Panc1 (cell line): ENCODE results near the gene PFN3. TPM values are rescaled to one million over a fixed set of nuclear protein-coding genes. Genes with fewer than 3 reads are reported as not detected.

Experiments
- ATAC-seq: fragments of 200-7000 bp; cut with Tn5 transposase; 2 replicates; pipeline ENCODE4 v1.9.1; 2020; ENCODE audit warnings: mild to moderate bottlenecking, moderate library complexity
- BruUV-seq: library from RNA; stranded (reverse); fragments of 400-500 nt; replicated peaks from 2 replicates; lab custom pipeline; 2021; lab: Mats Ljungman, UMichigan
- CTCF ChIA-PET: fragments of 300-600 bp; sonication (Branson Sonifier 250); formaldehyde crosslinking; loops from one replicate; lab custom pipeline; 2022; ENCODE audit warnings: antibody characterized with exemption; lab: Charles Lee
- POLR2A ChIA-PET: fragments of 300-600 bp; sonication (Branson Sonifier 250); formaldehyde crosslinking; loops from one replicate; lab custom pipeline; 2022; ENCODE audit warnings: antibody characterized with exemption; lab: Charles Lee
- DNase-seq: peaks from one replicate; pipeline ENCODE4 v3.0.0-alpha.2; 2010; ENCODE audit warnings: low read depth, low spot score
- H3K27ac ChIP-seq: 2 replicates; pipeline ENCODE4 v1.5.1; 2011; ENCODE audit warnings: mild to moderate bottlenecking, low read length, inconsistent platforms
- H3K27me3 ChIP-seq: fragments of 200-500 bp; sonication (Bioruptor generic); 2 replicates; pipeline ENCODE4 v1.6.0; 2014; ENCODE audit warnings: low read length, inconsistent platforms; ENCODE audit not compliant: control insufficient read depth, insufficient read depth
- H3K36me3 ChIP-seq: fragments of 200-500 bp; sonication (Bioruptor generic); 2 replicates; pipeline ENCODE4 v1.5.1; 2014; ENCODE audit warnings: inconsistent platforms, mild to moderate bottlenecking, low read length, moderate library complexity; ENCODE audit not compliant: control insufficient read depth, insufficient read depth
- H3K4me1 ChIP-seq: 2 replicates; pipeline ENCODE4 v1.5.1; 2011; ENCODE audit warnings: inconsistent platforms, mild to moderate bottlenecking, low read length, moderate library complexity; ENCODE audit not compliant: control insufficient read depth, insufficient read depth
- H3K4me3 ChIP-seq, 2 experiments: 2 replicates each; pipeline ENCODE4 v1.5.1; 2011 to 2012; ENCODE audit warnings: low read depth in 2 of 2, low read length in 2 of 2, mild to moderate bottlenecking in 2 of 2, inconsistent platforms in 1 of 2, moderate library complexity in 1 of 2
- H3K9me3 ChIP-seq: fragments of 200-500 bp; sonication (Bioruptor generic); 2 replicates; pipeline ENCODE4 v1.5.1; 2014; ENCODE audit warnings: low read depth, mild to moderate bottlenecking, inconsistent platforms, low read length, moderate library complexity; ENCODE audit not compliant: control insufficient read depth, insufficient read depth
- CTCF ChIP-seq: fragments of 450-650 bp; IDR thresholded peaks from 2 replicates; pipeline ENCODE4 v1.5.1; 2017; ENCODE audit warnings: mild to moderate bottlenecking
- POLR2AphosphoS5 ChIP-seq: IDR thresholded peaks from 2 replicates; pipeline ENCODE4 v1.6.1; 2012; ENCODE audit warnings: mild to moderate bottlenecking, low read depth, low read length, moderate library complexity
- REST ChIP-seq, 2 experiments: IDR thresholded peaks; 2 replicates each; pipeline ENCODE4 v1.6.1; 2011 to 2012; ENCODE audit warnings: low read depth in 2 of 2, control low read depth in 1 of 2, low read length in 1 of 2, mild to moderate bottlenecking in 1 of 2, moderate library complexity in 1 of 2; ENCODE audit not compliant: insufficient read depth in 1 of 2
- SIN3A ChIP-seq: IDR thresholded peaks from 2 replicates; pipeline ENCODE4 v1.6.1; 2012; ENCODE audit warnings: low read depth, mild to moderate bottlenecking, low read length, moderate library complexity, borderline replicate concordance; ENCODE audit not compliant: insufficient read depth
- TCF7L2 ChIP-seq: IDR thresholded peaks from 2 replicates; pipeline ENCODE4 v1.6.1; 2011; ENCODE audit warnings: mild to moderate bottlenecking, low read depth, low read length, inconsistent platforms
- in situ Hi-C: cut with HindIII; loops from 2 replicates; pipeline ENCODE4 v1.10.0; 2016; ENCODE audit warnings: low sequenced_read_pairs, low pct_unique_long_range_greater_than_20kb
- intact Hi-C: fragments of 100-400 bp; cut with micrococcal nuclease; formaldehyde crosslinking; loops from one replicate; pipeline ENCODE4 v1.10.0; 2022; ENCODE audit not compliant: unreplicated experiment
- total RNA-seq: library from RNA; stranded (reverse); gene quantifications from one replicate; pipeline ENCODE4 v1.2.1, GENCODE V29; 2021; ENCODE audit not compliant: unreplicated experiment

PFN3 gene
- total RNA-seq, 1 experiment from 2014 or later, result not detected

- CTCF ChIA-PET, result no interaction called here
- peak within 1 kb of the TSS in 1 of 2 experiments; percentile 36; a peak in 2 of 4 replicates for H3K4me3 ChIP-seq
- in situ Hi-C loops (no loop called here), intact Hi-C loops (no loop called here)
- H3K27me3 ChIP-seq, result no peaks in the 10 kb centered on the region
- ATAC-seq, result peak; percentile 69
- H3K9me3 ChIP-seq, result no peaks in the 10 kb centered on the region
- POLR2A ChIA-PET, result no interaction called here
- no peak for DNase-seq
- no peaks in the 10 kb centered on the region for H3K36me3 ChIP-seq
- 0 out of 2 replicates have a peak, but pooled peaks cover 2% of the 10 kb centered on the region for H3K4me1 ChIP-seq
- H3K27ac ChIP-seq, result no peak within 1 kb of the TSS
- BruUV-seq, result no TSS peak
- TF ChIP-seq TCF7L2, result no peak
- TF ChIP-seq REST (IDR thresholded peaks at IDR 0.05; ENCODE audit: insufficient read depth in 1 of 2, low read depth in 2 of 2, low read length in 1 of 2), result no peak
- no peak for TF ChIP-seq CTCF
- no peak for TF ChIP-seq POLR2AphosphoS5
- TF ChIP-seq SIN3A, result no peak
These were observed 42.8 kb downstream of the PFN3 start, which contains the start of gene RGS14 for GRCh38 chr5:177357459-177358351. Gene RGS14 (plus strand): TSS chr5:177357924. CDS start chr5:177358025, 101 bp downstream.

GRCh38 chr5:177357146-177357458, 43.4 kb downstream of the PFN3 start:
- no peaks in the 10 kb centered on the region for H3K9me3 ChIP-seq
- BruUV-seq, result no TSS peak
- in situ Hi-C loops, result no loop called here
- H3K4me3 ChIP-seq, result no peak overlapping the region
- 0 out of 2 replicates have a peak, but pooled peaks cover 2% of the 10 kb centered on the region for H3K4me1 ChIP-seq
- POLR2A ChIA-PET, result no interaction called here
- no peaks in the 10 kb centered on the region for H3K27me3 ChIP-seq
- no peak for DNase-seq
- no peak overlapping the region for H3K27ac ChIP-seq
- TF ChIP-seq SIN3A (no peak), POLR2AphosphoS5 (no peak), REST (IDR thresholded peaks at IDR 0.05; ENCODE audit: insufficient read depth in 1 of 2, low read depth in 2 of 2, low read length in 1 of 2) (no peak), CTCF (no peak), TCF7L2 (no peak)
- intact Hi-C loops, result no loop called here
- ATAC-seq, result no peak
- CTCF ChIA-PET, result no interaction called here
- H3K36me3 ChIP-seq, result no peaks in the 10 kb centered on the region
